ENCODE data around the gene CPED1. TPM values are rescaled to one million over a fixed set of nuclear protein-coding genes. Genes with fewer than 3 reads are reported as not detected.

CPED1 gene
- total RNA-seq, 1 donor: 95.9 TPM

GRCh38 chr7:121075952-121076349 is 87.4 kb downstream of the CPED1 start:
- no peak overlapping the region for H3K4me3 ChIP-seq (ENCODE audit: low read depth, low read length)
- TF ChIP-seq, protein P1, sequence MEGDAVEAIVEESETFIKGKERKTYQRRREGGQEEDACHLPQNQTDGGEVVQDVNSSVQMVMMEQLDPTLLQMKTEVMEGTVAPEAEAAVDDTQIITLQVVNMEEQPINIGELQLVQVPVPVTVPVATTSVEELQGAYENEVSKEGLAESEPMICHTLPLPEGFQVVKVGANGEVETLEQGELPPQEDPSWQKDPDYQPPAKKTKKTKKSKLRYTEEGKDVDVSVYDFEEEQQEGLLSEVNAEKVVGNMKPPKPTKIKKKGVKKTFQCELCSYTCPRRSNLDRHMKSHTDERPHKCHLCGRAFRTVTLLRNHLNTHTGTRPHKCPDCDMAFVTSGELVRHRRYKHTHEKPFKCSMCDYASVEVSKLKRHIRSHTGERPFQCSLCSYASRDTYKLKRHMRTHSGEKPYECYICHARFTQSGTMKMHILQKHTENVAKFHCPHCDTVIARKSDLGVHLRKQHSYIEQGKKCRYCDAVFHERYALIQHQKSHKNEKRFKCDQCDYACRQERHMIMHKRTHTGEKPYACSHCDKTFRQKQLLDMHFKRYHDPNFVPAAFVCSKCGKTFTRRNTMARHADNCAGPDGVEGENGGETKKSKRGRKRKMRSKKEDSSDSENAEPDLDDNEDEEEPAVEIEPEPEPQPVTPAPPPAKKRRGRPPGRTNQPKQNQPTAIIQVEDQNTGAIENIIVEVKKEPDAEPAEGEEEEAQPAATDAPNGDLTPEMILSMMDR (IDR thresholded peaks at IDR 0.05; ENCODE audit: insufficient read depth, low read depth, low read length): no peak
- DNase-seq (ENCODE audit: low read depth): no peak

DNA sequence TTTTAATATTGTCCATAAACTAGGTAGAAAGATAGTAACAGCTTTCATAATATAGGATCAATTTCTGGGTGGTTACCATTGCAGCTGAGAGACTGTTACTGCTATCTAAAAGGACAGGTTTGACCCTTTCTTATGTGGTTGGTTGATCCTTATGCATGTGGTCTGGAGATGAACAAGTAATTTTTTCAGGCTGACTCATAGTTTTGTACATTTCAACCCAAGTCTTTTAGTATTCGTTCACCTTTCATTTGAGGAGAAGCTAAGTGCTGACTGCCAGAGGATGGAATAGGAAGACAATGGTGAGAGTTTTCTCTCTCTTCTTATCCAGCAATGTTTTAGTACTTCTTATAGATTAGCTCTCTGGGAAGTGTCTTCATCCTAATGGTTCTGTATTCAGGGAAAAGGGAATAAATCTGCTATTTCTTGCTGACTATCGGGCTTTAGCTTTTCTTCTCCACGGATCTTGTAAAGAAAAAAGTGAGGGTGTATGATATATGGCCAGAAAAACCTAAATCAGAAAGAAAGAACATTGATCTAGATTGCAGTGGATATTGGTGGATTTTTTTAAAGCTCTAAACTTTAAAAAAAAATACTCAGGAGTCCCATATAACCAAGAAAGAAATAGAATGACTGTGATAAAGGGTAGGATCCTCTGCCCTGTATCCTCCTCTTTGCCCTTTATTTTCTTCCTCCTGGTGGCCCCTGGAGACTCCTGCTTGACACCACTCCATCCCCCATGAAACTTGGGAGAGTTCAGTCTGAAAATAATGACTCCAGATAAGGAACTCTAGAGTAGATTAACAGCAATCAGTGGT is 88.0 kb downstream of the CPED1 start:
- TF ChIP-seq, protein P1 (IDR thresholded peaks at IDR 0.05; ENCODE audit: insufficient read depth, low read depth, low read length): no peak
- peak; percentile 89 for DNase-seq (ENCODE audit: low read depth)
- peak overlapping the region; percentile 46 for H3K4me3 ChIP-seq (ENCODE audit: low read depth, low read length)

DNA sequence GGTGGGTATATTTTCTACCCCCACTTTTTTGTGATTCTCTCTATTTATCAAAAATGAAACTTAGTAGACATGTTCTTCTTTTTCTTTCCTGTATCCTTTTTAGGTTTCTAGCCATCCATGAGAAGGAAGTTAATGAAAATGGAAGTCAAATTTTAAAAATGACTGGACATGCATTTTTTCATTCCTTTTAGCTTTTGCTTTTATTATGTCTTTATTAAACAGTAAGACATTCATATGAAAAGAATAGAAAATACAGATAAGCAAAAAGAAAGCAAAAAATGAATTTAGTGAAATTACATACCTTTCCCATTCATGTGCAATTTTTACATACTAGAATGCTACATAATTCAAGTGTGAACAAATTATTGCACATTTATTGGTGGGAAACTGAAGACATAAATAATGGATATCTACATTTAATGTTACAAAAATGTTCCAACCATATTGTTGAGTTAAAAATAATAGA is 88.7 kb downstream of the CPED1 start:
- no peak for DNase-seq (ENCODE audit: low read depth)
- H3K4me3 ChIP-seq (ENCODE audit: low read depth, low read length): peak overlapping the region; percentile 46
- TF ChIP-seq, protein P1 (IDR thresholded peaks at IDR 0.05; ENCODE audit: insufficient read depth, low read depth, low read length): no peak

GRCh38 chr7:121078701-121079227 is 90.3 kb downstream of the CPED1 start:
- no peak for DNase-seq (ENCODE audit: low read depth)
- TF ChIP-seq, protein P1 (IDR thresholded peaks at IDR 0.05; ENCODE audit: insufficient read depth, low read depth, low read length): no peak
- no peak overlapping the region for H3K4me3 ChIP-seq (ENCODE audit: low read depth, low read length)

DNA sequence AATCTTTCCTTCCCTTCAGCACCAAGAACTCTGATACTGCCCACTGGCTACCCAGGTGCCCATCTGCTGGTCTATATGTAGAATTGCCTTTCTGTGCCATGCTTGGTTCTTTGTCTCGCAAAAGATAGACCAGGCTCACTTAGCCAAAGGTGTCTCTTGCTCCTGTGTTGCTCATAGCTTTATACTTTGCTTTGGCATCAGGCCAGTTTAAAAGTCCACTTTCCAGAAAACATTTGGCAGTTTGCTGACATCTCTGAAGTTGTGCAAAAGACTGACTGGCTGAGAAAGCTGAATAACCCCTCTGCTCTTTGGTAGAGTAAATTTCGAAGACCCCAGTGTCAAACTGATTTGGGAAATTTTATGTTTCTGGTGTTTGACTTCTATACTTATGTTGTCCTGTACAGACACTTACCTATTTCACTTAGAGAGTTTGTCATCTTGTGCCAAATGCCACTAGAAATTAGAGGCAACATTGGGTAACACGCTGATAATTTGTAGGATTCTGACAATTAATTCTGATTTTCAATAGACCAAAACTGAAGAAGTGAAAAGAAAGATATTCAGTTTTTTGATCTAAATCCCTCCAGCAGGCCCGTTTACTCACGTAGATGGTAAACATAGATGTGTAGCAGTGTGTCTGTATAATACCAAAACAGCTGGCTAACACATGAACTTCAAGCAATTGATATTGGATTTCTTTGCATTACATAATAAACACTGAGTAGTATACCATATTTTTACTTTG is 91.1 kb downstream of the CPED1 start:
- no peak overlapping the region for H3K4me3 ChIP-seq (ENCODE audit: low read depth, low read length)
- TF ChIP-seq, protein P1 (IDR thresholded peaks at IDR 0.05; ENCODE audit: insufficient read depth, low read depth, low read length): peak; percentile 32
- DNase-seq (ENCODE audit: low read depth): no peak

- no peak overlapping the region for H3K4me3 ChIP-seq (ENCODE audit: low read depth, low read length)
- TF ChIP-seq, protein P1 (IDR thresholded peaks at IDR 0.05; ENCODE audit: insufficient read depth, low read depth, low read length): no peak
- no peak for DNase-seq (ENCODE audit: low read depth)
These were observed 91.9 kb downstream of the CPED1 start for GRCh38 chr7:121080257-121080912.

Measured in fibroblast of villous mesenchyme (primary cell).